Peyer's patch (tissue), 4 donors: Measurements from ENCODE around the gene AZU1.

Experiments used
- POLR2A ChIP-seq, 2 donors: fragments of 450-650 bp; IDR thresholded peaks; one replicate each; pipeline ENCODE4 v1.5.1; 2017; ENCODE audit warnings: antibody characterized with exemption in 2 of 2, mild to moderate bottlenecking in 2 of 2, moderate library complexity in 2 of 2
- TF ChIP-seq, protein P1 (sequence below), 6 experiments: fragments of 450-650 bp in 4 of 6; fragments of 200-600 bp in 2 of 6; sonication (generic) in 1 of 6; IDR thresholded peaks; one replicate each; pipeline ENCODE4 v1.5.1; 2017 to 2019; ENCODE audit warnings: antibody characterized with exemption in 6 of 6, mild to moderate bottlenecking in 3 of 6, moderate library complexity in 1 of 6

DNA sequence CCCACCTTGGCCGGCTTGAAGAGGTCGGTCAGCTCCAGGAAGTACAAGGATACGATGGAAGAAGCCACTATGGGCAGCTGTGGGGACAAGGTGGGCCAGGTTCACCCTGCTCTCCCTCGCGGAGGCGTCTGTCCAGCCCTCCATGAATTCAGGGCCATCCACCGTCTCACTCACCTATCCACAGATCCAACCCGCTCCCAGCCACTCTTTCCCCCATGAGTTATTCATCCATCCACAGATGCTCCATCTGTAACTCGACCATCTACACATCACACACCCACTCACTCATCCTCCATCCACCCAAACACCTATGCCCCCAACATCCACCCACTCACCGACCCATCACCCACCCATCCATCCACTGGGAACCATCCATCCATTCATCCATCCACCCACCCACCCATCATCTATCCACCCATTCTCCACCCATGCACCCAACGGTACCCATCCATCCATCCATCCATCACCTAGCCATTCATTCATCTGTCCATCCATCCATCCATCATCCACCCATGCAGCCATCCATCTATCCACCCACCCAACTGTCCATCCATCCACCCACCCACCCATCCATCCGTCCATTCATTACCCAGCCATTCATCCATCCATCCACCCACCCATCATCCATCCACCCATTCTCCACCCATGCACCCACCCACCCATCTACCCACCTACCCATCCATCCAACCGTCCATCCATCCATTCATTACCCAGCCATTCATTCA, 11.7 kb upstream of the AZU1 start:
- TF ChIP-seq, protein P1, sequence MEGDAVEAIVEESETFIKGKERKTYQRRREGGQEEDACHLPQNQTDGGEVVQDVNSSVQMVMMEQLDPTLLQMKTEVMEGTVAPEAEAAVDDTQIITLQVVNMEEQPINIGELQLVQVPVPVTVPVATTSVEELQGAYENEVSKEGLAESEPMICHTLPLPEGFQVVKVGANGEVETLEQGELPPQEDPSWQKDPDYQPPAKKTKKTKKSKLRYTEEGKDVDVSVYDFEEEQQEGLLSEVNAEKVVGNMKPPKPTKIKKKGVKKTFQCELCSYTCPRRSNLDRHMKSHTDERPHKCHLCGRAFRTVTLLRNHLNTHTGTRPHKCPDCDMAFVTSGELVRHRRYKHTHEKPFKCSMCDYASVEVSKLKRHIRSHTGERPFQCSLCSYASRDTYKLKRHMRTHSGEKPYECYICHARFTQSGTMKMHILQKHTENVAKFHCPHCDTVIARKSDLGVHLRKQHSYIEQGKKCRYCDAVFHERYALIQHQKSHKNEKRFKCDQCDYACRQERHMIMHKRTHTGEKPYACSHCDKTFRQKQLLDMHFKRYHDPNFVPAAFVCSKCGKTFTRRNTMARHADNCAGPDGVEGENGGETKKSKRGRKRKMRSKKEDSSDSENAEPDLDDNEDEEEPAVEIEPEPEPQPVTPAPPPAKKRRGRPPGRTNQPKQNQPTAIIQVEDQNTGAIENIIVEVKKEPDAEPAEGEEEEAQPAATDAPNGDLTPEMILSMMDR (IDR thresholded peaks at IDR 0.05), result no peak
- no peak for TF ChIP-seq POLR2A (IDR thresholded peaks at IDR 0.05)
